Stimulated activated CD8-positive, alpha-beta memory T cell treated with anti-CD3 and anti-CD28 coated beads, Interleukin-4, amount 100 ng/mL, for 24 hours (primary cell): ENCODE results near the gene PRRT4.

ENCODE experiments used
- DNase-seq: peaks from one replicate; pipeline ENCODE4 v3.0.0-alpha.2; 2020; ENCODE audit warnings: low read depth

The PRRT4 gene

DNA sequence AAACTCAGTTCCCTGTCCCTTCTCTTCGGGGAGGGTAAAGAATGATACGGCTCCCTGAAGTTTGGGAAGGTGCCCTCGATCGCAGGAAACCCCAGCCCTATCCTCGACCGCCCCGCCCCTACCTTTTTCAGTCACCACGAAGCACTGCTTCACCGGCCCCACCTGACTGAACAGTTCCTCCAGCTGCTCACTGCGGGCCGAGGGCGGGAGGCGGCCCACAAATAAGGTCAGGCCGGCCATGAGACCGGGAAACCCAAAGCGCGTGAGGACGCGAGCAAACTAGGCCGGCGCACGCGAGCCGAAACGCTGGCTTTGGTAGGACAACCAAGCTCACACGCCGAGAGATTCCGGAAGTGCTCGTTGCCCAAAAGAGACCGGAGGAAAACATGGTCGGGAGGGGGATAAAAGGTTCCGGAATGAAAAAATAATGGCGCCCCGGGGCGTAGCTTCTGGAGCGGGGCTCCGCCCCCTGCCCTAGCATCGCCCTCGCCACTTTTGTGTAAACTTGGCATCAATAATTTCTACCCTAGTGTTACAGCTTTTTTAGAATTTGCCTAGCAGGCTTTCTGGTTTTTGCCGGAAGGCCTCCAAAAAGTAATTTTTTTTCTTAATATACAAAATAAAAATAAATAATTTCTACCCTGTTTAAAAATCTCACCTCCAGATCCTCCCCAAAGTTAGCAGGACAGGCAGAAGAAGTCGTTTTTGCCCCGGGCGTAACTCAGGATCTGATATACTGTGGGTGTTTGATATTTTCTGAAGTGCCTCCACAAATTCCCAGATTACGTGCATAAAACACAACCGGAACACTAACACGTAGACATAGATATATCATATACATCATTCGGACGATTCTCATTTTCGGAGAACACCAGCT lies 17.7 kb downstream of the PRRT4 start, which contains the start of gene RBM28:
TSS of gene RBM28 (minus strand) at position 355 of the 877 bp plus-strand sequence. CDS start at position 240, 115 bp downstream.
- peak; percentile 72 for DNase-seq

DNA sequence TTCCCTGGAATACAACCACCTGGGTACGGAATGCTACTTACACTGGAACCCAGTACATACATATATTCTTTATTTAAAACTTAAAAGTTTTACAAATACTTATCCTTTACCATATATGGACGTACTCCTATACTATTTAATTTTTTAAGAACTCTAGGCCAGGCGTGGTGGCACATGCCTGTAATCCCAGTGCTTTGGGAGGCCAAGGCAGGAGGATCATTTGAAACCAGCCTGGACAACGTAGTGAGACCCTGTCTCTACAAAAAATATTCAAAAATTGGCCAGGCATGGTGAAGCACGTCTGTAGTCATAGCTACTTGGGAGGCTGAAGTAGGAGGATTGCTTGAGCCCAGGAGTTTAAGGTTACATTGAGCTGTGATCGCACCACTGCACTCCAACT lies 19.8 kb downstream of the PRRT4 start:
- DNase-seq, result no peak

DNA sequence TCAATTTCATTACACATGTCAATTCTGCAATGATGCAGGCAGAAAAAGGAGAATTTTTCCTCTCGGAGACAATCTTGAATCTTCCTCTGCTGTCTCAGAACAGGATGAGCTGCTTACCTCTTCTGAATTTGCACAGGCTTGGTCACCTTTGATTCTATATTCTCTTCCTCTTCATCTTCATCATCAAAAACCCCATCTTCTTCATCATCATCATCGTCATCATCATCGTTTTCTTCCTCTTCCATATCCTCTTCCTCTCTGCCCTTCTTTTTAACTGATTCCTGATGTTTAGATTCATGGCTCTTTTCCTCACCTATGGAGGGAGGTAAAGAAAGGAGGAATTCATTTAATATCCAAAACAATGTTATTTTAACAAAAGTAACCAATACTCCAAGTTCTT lies 25.8 kb downstream of the PRRT4 start:
- DNase-seq, result no peak

DNA sequence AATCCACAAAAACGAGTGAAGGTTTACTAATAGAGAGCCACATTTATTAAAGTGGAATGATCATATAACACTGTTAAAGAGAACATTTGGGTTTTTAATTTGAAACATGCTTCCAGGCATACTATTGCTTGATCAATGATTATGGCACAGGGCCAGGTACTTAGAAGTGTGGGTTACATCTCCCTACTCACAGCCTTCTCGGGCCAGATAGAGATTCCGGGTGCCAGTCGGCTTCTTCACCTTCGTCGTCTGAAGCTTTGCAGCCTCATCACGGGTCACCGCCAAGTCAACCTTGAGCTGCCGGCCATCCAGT lies 37.2 kb downstream of the PRRT4 start:
- DNase-seq, result no peak

DNA sequence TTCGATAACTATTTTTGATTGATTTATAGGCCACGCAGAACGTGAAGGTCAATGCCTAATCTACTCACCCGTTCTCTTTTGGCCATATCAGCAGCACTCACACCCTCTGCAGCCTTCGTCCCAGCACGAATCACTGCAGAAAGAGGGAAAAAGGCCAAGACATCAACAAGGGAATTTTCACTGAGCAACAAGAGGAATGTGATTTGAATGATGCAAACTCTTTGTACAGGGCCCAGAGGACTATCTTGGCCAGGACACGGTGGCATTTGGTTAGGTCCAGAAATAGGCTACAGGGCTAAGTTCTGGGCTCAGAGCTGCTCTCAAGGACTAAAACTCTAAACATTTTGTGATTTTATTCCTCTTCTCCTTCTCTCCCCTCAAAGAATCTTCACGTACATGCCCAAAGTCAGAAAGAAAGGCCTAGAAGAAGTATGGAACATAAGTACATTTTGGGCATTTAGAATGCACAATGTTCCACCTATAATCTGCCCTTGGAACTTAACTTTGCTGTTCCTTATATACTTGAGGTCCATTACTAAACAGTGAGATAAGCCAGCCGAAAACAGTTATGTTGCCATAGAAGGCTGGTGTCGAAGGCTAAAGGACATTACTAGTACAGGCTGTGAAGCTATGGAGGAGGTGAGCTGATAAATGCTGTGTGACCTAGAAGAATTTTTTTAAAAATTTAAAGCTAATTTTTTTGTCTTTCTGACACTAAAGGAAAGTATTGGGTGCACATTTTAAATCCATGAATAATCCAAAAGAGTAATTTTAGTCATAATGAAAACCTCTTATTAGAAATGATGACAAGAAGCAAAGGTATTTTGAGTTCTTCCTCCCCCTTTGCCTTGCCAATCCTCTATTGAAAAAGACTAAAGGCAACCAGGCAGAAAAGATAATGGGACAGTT lies 37.8 kb downstream of the PRRT4 start:
- no peak for DNase-seq

DNA sequence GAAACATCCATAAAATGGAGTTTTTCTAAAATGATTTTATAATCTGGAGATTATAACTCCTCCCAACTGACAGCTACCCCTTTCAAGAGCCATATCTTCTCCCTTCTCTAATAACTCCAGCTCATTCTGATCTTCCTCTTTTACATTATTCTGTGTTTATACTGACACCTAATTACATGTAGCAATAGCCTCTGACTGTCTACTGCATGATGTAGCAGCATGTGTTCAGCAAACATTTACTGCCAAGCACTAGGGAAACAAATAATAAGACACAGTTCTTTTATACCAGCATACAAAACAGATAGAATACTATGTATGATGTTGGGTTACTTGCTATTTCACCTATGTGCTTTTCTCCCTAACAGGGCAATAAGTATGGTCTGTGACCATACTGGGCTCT lies 38.5 kb downstream of the PRRT4 start:
- no peak for DNase-seq

DNA sequence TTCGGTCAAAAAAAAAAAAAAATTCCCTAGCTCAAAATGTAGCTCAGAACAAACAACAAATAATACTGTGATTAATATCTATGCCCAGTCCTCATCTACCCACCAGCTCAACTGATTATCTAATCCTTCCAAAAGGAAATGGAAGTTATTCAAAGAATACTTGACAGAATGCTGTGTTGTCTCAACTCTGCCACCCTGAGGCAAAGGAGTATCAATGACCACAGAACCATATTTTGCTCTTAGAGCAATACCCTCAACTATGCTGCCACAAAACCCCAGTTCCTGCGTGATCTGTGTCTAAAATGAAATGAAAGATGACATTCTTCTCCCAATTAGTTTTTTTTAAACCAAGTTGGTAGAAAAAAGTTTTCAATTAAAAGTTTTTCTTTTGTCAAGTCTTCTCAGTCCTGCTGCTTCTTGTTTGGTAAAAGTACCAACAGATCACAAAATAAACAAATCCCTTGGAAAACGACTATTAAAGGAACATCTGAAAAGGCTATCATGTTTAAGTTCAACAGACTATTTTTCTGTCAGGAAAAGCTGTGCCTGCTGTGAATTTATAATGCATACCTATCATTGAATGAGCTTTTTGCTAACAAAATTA lies 39.3 kb downstream of the PRRT4 start:
- no peak for DNase-seq

DNA sequence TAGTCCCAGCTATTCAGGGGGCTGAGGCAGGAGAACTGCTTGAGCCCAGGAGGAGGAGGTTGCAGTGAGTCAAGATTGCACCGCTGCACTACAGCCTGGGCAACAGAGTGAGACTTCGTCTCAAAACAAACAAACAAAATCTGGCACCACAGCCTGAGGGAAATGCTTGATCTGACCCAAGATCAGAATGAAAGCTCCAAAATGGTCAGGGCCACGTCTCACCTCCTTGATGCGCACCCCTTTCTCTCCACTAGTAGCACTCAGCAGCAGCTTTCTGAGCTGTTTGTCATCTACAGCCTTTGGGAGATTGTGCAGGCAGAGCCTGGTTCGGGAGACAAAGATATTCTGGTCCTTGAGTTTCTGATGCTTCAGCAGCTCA lies 40.5 kb downstream of the PRRT4 start:
- no peak for DNase-seq

DNA sequence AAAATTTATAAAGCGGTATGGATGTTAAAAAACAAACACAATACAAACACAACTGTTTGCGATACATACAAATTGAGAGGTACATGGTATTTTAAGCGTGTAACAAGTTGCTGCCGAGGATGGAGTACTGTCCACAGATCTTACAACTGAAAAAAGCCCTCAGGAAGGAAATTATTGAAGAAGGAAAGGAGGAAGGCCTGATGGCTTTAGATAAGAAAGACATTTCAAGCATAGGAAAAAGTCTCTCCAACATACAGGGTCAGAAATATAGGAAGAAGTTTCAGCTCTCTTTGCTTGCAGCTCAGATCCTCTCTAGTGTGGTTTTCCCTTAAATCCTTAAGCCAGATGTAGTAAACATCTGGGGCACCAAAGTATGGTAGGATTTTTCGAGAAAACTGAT lies 42.8 kb downstream of the PRRT4 start:
- DNase-seq, result no peak

DNA sequence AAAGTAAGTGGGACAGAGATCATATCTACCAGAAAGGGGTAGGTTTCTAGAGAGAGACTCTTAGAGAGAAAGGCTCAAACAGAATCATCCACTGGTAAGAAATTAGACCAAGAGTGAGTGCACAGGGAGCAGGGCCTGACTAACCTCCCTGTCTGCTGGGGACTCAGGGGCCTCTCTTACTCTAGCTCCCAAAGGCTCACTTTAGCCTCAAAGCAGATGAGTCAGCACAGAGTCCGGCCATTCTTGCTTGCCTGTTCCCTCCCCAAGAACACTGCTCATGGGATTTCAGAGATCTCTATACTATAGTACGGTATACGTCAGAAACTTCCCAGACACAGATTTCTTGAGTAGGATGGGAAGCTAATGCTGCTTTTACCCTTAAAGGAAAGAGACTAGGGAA lies 50.5 kb downstream of the PRRT4 start:
- no peak for DNase-seq

DNA sequence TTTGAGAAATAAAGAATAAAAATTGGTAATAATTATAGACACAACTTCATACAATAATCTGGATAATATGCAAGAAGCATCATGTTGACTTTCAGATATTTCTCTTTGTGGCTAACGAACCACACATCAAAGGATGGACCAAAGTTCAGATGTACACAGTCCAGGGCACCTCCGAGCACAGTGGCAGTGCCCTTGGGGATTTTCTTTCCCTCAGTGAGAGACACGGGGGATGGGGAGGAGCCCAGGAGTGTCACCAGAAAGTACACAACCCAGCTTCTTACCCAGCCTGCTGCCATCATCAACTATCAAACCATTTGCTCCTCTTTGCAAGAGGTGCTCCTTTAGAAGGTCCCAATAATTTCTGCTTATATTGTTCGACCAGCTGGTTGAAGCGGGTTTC lies 51.0 kb downstream of the PRRT4 start:
- DNase-seq, result no peak

DNA sequence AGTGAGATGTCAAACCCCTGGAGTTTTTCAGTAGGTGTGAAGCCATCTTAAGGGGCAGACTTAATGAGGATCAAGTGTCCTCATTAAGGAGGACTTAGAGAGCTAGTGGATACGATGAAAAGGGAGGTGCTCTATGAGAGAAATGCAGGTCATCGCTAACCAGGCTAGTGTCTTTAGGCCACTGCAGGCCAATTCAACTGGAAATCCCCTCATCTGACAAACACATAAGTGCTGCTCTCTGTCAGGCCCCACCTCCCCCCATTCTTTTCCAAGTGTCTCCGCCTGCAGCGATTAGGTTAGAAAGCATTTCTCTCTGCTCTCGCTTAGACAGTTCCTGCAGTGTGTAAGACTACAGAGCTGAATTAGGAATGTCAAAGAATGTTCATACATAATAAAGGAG lies 51.5 kb downstream of the PRRT4 start:
- DNase-seq, result no peak

DNA sequence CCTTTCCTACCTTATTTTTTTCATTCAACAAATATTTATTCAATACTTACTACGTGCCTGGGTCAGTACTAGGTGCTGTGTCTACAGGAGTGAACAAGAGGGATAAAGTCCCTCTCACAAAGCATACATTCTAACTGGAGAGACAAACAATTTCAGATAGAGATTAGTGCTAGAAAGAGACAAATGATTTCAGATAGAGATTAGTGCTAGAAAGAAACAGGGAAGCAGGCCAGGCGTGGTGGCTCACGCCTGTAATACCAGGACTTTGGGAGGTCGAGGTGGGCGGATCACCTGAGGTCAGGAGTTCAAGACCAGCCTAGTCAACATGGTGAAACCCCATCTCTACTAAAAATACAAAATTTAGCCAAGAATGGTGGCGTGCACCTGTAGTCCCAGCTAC lies 52.4 kb downstream of the PRRT4 start:
- no peak for DNase-seq

DNA sequence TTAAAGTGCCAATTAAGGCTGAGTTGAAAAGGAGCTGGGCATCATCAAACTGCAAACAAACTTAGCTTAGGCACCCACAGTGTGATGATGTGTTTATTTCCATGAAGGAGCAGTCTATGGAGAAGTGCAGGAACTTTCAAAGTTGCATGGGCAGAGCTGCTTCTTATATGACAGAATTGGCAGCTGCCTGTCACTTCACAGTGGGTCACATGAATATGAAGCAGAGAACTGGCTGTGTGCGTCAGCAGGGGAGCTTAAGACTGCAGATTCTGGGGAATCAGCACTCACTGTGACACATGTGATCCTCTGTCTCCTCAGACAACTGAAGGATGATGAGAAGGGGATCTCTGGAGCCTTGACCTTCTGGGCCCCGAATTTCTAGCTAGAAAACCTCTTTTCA lies 54.4 kb downstream of the PRRT4 start:
- DNase-seq, result no peak

DNA sequence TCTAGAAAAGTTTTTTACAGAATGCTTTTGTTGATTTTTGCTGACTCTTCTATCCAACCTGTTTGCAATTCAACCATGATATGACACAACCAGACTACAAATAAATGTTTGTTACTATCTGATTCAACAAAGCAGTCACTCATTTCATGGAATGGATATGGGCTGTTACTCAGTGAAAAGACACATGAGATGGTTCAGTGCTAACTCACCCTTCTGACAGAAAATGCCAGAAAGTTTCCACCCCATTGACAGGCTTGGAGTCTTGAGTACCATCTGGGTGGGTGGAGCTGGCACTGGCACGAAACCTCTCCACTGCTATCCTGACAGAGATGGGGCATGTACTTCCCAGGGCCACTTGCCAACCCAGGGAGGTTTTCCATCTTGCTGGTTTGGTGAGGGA lies 57.3 kb downstream of the PRRT4 start:
- DNase-seq, result no peak

DNA sequence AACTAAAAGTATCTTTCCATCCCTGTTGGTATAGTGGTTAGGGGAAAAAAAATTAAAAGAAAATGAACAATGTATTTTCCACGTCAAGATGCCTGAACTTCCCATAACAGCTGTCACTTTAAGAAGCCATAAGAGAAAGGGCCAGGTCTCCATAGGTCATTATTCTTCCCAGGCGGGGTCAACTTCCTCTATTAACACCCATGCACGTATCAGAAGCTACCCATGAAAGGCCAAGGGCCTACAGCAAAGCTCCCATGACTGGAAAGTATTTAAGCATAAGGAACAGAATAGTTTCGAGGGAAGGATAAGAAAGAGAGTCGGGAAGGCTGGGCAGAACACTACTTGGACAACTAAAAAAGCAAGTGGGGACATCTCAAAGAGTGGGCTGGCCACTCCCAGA lies 57.8 kb downstream of the PRRT4 start:
- DNase-seq, result no peak

DNA sequence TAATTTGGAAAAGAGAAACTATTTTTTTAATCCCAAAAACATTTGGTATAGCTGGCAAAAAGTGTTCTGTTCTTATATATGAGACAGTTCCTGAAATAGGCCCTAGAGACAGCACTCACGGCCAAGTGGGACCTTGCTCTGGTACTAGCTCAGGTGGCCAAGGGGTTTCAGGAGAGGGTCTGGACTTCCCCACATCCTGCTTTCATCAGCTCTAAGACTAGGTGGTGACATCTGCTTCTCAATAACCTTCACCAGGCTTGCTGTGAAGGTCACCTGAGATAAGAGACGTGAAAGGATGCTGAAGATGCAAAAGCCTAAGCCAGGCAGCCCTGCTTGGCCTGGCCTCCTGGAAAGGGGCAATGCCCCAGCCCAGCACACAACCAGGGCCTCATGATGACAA lies 58.4 kb downstream of the PRRT4 start:
- no peak for DNase-seq

DNA sequence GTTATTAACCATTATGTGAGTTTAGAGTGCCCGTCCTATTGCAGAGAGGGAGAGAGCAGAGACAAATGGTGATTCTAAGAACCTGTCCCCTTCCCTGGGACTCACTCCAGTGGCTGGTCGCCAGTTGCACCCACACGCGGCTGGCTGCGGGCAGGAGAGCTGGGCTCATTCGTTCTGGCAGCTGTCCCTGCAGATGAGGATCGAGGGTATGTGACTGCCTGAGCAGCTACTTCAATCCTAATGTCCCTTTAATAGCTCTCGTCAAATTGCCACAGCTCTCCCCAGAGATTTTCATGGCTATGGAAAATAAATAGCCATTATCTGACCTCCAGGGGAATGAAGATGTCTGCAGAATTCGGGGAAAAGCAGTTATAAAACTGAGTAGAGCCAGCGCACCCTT lies 59.4 kb downstream of the PRRT4 start:
- no peak for DNase-seq
